GM19397 (cell line): ENCODE results near the gene LRP1B.

Source experiments
- ATAC-seq: cut with Tn5 transposase; IDR thresholded peaks from one replicate; pipeline ENCODE4 v1.9.1; 2021; ENCODE audit warnings: mild to moderate bottlenecking, moderate library complexity; ENCODE audit not compliant: unreplicated experiment

The LRP1B gene

DNA sequence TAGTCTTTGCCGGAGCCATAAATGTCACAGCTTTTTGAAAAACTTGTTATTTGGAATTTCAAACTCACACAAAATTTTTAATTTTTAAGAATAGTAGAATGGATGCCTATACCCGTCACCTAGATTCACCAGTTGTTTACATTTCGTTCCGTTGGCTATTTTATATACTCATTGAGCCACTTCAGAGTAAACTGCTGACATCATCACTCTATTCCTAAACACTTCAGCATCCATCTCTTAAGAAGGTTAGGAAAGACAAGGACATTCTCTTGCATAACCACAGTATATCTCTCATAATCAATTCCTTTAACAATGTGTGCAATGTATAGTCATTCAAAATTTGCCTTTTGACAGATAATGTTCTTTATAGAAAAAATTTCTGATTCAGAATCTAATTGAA lies 1065.8 kb downstream of the LRP1B start:
- no peak for ATAC-seq

GRCh38 chr2:141063406-141063805 lies 1067.4 kb downstream of the LRP1B start:
- ATAC-seq: no peak

DNA sequence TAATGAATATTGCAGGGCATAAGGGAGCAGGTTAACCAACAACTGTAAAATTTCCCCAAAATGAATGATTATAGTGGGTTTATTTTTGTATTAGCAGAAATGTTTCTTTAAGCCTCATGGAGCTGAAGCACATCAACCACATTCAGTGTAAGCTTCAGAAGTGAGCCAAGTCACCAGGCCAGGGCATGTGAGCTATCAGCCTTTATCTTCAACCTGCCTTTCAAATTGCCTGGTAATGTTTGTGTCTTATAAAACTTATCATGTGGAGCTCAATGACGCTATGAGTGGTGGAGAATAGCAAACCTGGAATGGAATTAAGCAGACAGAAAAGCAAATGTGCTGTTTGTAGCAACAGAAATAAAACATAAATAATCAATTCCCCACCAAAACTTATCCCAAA lies 1068.4 kb downstream of the LRP1B start:
- ATAC-seq: no peak

- no peak for ATAC-seq
Measured at GRCh38 chr2:141062031-141062430, 1068.8 kb downstream of the LRP1B start.

GRCh38 chr2:141058556-141058955 lies 1072.3 kb downstream of the LRP1B start:
- no peak for ATAC-seq

DNA sequence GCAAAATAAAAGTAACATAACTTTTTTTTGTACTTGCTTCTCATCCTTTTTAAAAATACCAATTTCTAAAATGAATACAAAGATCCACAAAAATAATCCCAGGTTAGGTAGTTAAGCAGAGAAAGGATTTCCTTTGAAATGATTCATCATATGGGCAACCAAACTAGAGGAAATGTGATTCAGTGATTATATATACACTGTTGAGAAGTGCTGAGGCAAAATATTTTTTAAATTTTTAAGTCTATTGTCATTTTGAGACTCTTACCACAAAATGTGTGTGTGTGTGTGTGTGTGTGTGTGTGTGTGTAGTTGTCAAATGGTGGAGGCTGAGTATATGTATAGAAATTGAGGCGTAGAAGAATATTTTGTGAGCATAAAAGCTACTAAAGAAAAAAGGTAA lies 1075.3 kb downstream of the LRP1B start:
- no peak for ATAC-seq

- no peak for ATAC-seq
Measured at GRCh38 chr2:141048951-141049350, 1081.9 kb downstream of the LRP1B start.

DNA sequence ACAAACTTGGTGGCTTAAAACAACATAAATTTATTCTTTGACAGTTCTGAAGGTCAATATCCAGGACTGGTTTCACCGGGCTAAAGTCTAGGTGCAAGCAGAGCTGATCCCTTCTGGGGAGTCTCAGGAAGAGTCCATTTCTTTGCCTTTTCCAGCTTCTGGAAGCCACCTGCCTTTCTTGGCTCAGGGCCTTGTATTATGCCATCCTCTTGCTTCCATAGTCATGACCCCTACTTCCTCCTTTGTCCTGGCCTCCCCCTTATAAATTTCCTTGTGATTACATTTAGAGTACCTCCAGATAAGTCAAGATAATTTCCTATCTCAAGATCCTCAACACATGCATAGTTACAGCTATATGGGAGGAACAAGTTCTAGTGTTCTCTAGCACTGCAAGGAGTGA lies 1089.5 kb downstream of the LRP1B start:
- no peak for ATAC-seq

DNA sequence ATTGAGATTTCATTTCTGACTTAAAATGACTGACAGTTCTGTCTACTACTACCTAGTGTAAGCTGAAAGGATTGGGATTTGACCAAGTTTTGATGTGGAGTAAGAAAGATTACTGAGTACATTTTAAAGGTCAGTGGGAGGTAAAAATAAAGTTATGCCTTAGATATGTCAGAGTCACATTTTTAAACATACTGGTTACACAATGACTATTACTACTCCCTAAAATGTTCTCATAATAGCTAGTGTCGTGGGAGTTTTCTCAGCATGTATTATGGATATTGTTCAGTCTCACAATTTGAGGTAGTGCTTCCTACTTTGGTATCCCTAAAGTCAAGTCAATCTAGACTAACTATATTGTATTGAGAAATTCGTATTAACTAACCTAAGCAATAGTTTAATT lies 1092.5 kb downstream of the LRP1B start:
- ATAC-seq: no peak

DNA sequence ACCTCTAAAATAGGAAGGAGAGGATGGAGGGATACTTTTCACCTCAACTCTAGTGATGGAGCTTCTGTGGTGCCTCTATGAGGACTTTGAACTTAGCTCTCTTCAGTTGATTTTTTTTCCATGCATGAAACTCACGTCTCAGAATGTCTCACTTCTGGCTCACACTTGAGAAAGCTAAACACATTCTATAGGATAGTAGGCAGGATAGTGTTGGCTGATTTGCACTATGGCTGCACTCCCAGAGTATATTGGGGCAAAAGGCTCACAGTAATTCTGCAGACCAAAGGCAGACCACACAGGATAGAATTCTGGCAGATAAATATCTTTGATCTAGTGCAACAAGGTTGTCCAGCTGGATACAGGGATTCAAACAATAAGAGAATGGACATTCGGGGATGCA lies 1093.5 kb downstream of the LRP1B start:
- no peak for ATAC-seq

DNA sequence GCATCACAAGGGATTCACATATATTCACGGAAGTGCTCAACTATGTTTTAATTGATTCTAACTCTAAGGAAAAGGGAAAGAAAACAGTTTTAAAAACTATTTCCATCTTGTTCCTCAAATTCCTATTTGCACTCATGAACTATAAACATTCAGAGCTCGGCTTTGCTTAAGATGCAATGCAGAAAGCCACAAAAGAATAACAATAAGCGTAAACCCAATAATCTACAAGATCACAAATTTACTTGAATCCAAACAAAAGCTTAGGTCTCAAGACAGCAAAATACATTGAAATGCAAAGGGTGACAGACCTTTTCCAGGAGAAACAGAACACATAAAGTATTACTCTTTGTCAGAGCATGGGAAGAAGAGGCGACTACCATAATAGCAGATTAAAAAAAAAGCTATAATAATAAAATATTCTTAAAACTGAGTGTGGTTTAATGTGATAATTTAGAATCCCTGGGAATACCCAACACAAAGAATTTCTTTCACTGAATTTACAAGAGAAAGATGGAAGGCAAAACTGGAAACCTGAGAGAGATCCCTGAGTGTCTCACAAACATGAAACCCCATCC lies 1094.9 kb downstream of the LRP1B start:
- ATAC-seq: no peak

GRCh38 chr2:141029428-141030078 lies 1101.3 kb downstream of the LRP1B start:
- ATAC-seq: no peak

DNA sequence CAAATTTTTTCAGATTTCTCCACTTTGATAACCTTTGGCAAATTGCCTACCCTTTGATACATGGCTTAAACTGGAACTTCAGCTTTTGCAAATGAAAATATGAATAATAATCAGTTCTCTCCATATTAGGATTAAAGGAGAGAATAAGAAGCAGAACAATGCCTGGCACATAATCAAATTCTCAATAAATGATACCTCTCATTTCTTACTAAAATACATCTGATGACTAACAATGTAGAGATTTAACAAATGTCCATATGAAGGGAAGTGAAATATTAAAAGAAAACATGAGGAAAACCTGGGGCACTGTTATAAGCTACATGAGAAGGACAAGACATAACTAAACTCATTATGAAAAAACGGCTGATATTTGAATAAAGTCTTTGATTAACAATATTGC lies 1103.6 kb downstream of the LRP1B start:
- no peak for ATAC-seq

DNA sequence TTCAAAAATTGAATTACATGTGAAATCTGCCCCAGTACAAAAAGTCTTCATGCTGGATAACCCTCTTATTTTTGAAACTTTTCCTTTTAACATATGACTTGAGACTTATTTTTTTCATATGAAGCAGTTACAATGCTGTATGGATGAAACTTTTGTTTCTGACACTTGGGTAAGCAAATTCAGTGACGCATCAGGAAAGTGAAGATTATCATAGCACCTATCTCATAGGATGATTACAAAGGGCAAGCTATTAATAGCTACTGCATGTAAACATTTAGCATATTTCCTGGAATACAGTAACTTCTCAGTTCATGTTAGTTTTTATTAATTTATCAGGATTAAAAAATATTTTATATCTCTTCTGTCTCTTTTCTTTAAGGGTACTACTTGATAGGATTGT lies 1109.2 kb downstream of the LRP1B start:
- ATAC-seq: no peak

DNA sequence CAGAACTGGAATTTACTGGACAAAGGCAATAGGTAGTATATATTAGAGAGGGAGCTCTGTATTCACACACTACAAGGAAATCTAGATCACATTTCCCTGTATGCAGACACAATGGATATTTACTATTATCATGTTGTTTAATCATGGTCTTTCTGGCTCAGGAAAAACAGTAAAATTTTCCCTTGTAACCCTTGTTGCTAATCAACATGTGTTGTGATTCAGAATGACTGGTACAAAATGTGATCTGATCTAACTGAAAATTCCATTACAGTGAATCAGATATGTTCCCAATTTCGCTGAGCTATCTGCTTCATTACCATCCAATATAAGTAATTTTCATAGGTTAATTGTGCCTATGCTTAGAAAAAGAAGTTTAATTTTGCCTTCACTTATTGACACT lies 1109.7 kb downstream of the LRP1B start:
- ATAC-seq: no peak

- no peak for ATAC-seq
Measured at GRCh38 chr2:141020346-141020745, 1110.5 kb downstream of the LRP1B start.

- no peak for ATAC-seq
Measured at GRCh38 chr2:141015341-141016047, 1115.3 kb downstream of the LRP1B start.

DNA sequence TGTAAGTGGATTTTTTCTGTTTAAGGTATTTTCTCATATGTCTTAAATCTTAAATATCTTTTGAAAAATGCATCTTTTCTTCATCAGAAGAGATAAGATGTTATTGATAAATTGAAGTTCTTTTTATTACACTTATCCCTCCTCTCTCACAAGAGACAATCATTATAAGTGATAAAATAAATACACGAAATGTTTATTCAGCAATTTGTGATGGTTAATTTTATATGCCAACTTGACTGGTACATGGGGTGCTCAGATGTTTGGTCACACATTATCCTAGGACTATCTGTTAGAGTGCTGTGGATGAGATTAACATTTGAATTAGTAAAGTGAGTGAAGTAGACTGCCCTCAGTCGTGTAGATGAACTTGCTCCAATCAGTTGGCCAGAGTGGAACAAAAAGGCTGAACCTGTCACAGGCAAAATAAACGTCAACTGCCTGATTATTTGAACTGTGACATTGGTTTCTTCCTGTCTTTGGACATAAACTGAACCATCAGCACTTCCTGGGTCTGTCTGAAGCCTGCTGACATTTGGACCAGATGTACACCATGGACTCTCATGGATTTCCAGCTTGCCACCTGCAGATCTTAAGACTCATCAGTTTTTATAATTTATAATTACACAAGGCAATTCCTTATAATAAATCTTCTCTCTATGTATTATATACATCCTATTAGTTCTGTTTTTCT lies 1126.7 kb downstream of the LRP1B start:
- no peak for ATAC-seq

GRCh38 chr2:141001750-141002149 lies 1129.1 kb downstream of the LRP1B start:
- ATAC-seq: no peak

DNA sequence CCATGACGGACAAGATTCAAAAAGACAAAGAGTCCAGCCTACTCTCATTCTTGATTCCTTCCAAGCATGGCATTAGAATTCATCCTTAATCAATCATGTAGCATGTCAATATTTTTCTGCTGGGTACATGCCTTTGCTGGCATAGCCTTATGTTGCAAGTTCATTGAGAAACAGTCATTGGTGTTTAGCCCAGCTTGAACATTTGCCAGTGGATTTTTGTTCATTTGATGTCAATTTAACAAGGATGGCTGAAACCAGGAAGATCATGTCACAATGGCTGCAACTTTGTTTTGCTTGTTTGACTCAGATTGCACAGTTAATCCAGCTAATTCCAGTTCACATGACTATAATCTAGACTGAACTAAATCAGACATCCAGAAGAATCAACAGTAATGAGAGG lies 1132.2 kb downstream of the LRP1B start:
- ATAC-seq: no peak

DNA sequence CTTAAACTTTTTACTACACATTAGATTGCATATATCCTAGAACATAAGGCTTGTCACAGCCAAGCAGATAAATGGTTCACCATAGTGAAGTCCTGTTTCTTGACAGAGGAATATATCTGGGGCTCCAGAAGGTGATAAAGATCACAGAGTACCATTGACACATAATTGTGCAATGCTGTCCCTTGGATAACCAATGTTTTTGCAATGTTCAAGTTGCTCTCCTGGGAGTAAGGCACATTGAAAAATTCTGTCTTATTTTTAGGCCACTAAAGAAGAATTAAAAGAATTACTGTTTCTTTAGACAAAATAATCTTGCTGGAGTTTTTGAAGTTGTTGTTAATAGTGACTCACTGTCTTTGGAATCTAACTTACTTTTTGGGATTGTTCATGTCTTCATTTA lies 1132.8 kb downstream of the LRP1B start:
- ATAC-seq: no peak

DNA sequence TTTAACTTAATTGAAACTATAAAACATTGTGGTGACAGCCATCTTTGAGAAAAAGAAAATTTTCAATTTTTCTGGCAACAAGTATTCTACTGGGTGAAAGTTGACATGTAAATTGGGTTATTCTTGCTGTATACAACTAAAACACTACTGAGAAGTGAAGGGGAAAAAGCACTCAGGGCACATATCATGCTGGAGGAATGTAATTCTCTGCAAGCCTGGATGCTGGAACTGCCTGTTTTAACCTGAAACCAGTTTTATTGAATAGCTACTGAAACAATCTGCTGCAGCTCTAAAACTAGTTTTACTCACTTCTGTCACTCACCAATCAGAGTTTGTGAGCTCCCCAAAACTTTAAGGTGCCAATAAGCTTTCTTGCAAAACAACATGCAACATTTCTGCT lies 1136.0 kb downstream of the LRP1B start:
- ATAC-seq: no peak
